Right lobe of liver (tissue), 6 donors: ENCODE data around the gene BRICD5. TPM values are rescaled to one million over a fixed set of nuclear protein-coding genes. Genes with fewer than 3 reads are reported as not detected.
"Not testable (repeated sequence)": the region's sequence is repeated elsewhere in the genome, so short reads cannot be mapped to it uniquely, and the experiment has no call there.

Experiments used
- ATAC-seq, 4 donors: fragments of 200-7000 bp; cut with Tn5 transposase; one replicate each; pipeline ENCODE4 v1.9.1; 2020; ENCODE audit warnings: mild to moderate bottlenecking in 4 of 4, moderate library complexity in 4 of 4
- DNase-seq, 3 donors: peaks; one replicate each; pipeline ENCODE4 v3.0.0-alpha.2; 2020
- H3K27ac ChIP-seq, 3 donors: fragments of 200-600 bp; one replicate each; pipeline ENCODE4 v1.8.0; 2022
- H3K27me3 ChIP-seq, 2 donors: fragments of 200-600 bp; one replicate each; pipeline ENCODE4 v1.8.0; 2022
- H3K36me3 ChIP-seq, 4 donors: fragments of 200-600 bp; sonication (generic) in 1 of 4; one replicate each; pipeline versions ENCODE4 v1.5.1 to v1.8.0; 2017 to 2022; ENCODE audit warnings: control low read depth in 1 of 4
- H3K4me1 ChIP-seq, 4 donors: fragments of 200-600 bp; sonication (generic) in 1 of 4; one replicate each; pipeline versions ENCODE4 v1.5.1 to v1.8.0; 2017 to 2022; ENCODE audit warnings: control low read depth in 1 of 4
- H3K4me3 ChIP-seq, 3 donors: fragments of 200-600 bp; one replicate each; pipeline ENCODE4 v1.8.0; 2022
- H3K9me3 ChIP-seq, 4 donors: fragments of 200-600 bp; sonication (generic) in 1 of 4; one replicate each; pipeline versions ENCODE4 v1.5.1 to v1.8.0; 2017 to 2022; ENCODE audit warnings: control low read depth in 1 of 4
- POLR2A ChIP-seq: fragments of 450-650 bp; IDR thresholded peaks from one replicate; pipeline ENCODE4 v1.6.1; 2017; ENCODE audit warnings: antibody characterized with exemption, mild to moderate bottlenecking
- WGBS: methylation state at CpG from one replicate; pipeline ENCODE4 v1.1.6; 2018; ENCODE audit warnings: low coverage, low lambda C conversion rate; ENCODE audit not compliant: insufficient coverage; ENCODE audit errors: missing lambda C conversion rate; 5-methylcytosine and 5-hydroxymethylcytosine counted together
- intact Hi-C, 2 donors: fragments of 100-400 bp; cut with DNase I; formaldehyde crosslinking; loops; one replicate each; pipeline versions ENCODE4 v1.11.2 to v1.14.1; 2022
- total RNA-seq, 6 experiments: library from RNA; depleted of rRNA in 2 of 6; stranded (reverse); fragments of >200 nt in 2 of 6; fragmentation: NEBNext Ultra II Directional in 3 of 6; extraction: Animal tissue kit (Norgen Biotek cat#: 25700) in 3 of 6; gene quantifications; one replicate each; pipeline versions ENCODE4 v1.1.0 to v1.2.4, GENCODE V29; 2016 to 2023
- TF ChIP-seq, protein P1 (sequence below), 4 donors: fragments of 200-600 bp in 3 of 4; fragments of 450-650 bp in 1 of 4; IDR thresholded peaks; one replicate each; pipeline versions ENCODE4 v1.5.1 to v1.8.0; 2016 to 2022; ENCODE audit warnings: antibody characterized with exemption in 4 of 4, mild to moderate bottlenecking in 2 of 4
- donor health status: DM: no; HTN: yes; CAD: no.
- donor health status: DM: no; HTN: no; CAD: no.
- donor health status: DM: no; HTN: no; CAD: no.
- donor health status: DM: no; HTN: yes; CAD: no.
- donor health status: DM: no; HTN: yes; CAD: no.

Gene BRICD5
- total RNA-seq, 6 experiments from 2014 or later: 0.74 to 3.7 (median 2.0) TPM

- DNase-seq (no peak), ATAC-seq (no peak)
- Histone ChIP-seq H3K27me3 (no peaks in the 10 kb centered on the region), H3K27ac (no peak overlapping the region), H3K36me3 (peaks cover 0 to 50% (median 18%) of the 10 kb centered on the region in 4 donors), H3K4me3 (no peak overlapping the region), H3K9me3 (no peaks in the 10 kb centered on the region), H3K4me1 (no peaks in the 10 kb centered on the region)
- no peak for TF ChIP-seq POLR2A
- TF ChIP-seq, protein P1, sequence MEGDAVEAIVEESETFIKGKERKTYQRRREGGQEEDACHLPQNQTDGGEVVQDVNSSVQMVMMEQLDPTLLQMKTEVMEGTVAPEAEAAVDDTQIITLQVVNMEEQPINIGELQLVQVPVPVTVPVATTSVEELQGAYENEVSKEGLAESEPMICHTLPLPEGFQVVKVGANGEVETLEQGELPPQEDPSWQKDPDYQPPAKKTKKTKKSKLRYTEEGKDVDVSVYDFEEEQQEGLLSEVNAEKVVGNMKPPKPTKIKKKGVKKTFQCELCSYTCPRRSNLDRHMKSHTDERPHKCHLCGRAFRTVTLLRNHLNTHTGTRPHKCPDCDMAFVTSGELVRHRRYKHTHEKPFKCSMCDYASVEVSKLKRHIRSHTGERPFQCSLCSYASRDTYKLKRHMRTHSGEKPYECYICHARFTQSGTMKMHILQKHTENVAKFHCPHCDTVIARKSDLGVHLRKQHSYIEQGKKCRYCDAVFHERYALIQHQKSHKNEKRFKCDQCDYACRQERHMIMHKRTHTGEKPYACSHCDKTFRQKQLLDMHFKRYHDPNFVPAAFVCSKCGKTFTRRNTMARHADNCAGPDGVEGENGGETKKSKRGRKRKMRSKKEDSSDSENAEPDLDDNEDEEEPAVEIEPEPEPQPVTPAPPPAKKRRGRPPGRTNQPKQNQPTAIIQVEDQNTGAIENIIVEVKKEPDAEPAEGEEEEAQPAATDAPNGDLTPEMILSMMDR (IDR thresholded peaks at IDR 0.05): no peak
- WGBS: no CpG with 5 or more reads among the region's 19 CpGs
- intact Hi-C loops: no loop called here
These were observed 32.4 kb upstream of the BRICD5 start for GRCh38 chr16:2243031-2243528.

GRCh38 chr16:2242598-2242997 is 31.9 kb upstream of the BRICD5 start:
- DNase-seq: no peak
- Histone ChIP-seq H3K27ac (no peak overlapping the region), H3K9me3 (no peaks in the 10 kb centered on the region), H3K27me3 (no peaks in the 10 kb centered on the region), H3K36me3 (peaks cover 0 to 50% (median 18%) of the 10 kb centered on the region in 4 donors), H3K4me1 (peaks cover 0 to 2% (median 0%) of the 10 kb centered on the region in 4 donors), H3K4me3 (no peak overlapping the region)
- TF ChIP-seq, protein P1 (IDR thresholded peaks at IDR 0.05): no peak
- TF ChIP-seq POLR2A: no peak
- no peak for ATAC-seq
- WGBS: 83% methylated on average over 6 of the region's 11 CpGs
- intact Hi-C loops: no loop called here

GRCh38 chr16:2240331-2240730 is 29.7 kb upstream of the BRICD5 start:
- H3K27ac ChIP-seq, intact Hi-C loops, ATAC-seq, H3K9me3 ChIP-seq, H3K4me3 ChIP-seq, DNase-seq, H3K27me3 ChIP-seq: not testable (repeated sequence)
- H3K36me3 ChIP-seq: peaks cover 0 to 37% (median 19%) of the 10 kb centered on the region in 4 donors
- WGBS: 86% methylated on average over 5 of the region's 9 CpGs
- H3K4me1 ChIP-seq: peaks cover 0 to 17% (median 0%) of the 10 kb centered on the region in 4 donors

DNA sequence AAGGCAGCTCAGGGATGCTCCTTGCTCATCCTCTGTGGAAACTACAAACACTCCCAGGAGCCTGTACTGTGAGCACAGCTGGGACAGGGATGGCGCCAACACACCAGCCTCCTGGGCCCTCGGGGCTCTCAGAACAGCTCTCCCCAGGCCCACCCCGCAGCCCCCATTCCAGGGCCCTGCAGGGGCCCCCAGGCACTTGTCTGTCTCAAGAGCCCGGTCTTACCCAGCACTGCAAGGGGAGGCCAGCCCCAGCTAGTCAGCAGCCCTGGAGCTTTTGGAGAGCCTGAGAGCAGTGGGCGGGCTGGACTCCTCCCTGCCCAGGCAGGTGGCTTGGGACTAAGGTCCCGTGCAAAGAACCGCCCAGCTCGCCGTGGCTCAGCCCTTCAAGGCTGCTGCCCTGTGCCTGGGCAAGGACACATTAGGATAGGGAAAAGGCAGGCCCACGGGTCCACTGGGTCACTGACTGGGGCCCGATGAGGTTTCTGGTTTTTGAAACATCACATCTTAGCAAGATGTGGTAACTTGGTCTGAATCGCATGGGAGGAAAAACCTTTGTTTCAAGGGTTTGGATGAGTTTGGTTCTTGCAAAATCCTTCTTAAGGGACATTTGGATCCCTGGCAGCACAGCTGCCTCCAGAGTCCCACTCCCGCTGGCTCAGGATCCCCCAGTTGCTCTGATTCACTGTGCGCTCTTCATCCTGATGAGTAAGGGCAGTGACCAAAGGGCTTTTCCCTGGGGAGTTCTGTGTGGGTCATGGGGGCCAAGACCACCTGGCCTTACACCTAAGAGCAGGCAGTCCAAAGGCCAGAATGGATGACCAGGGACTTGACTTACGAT is 28.4 kb upstream of the BRICD5 start:
- Histone ChIP-seq H3K36me3 (peaks cover 0 to 37% (median 17%) of the 10 kb centered on the region in 4 donors), H3K4me3 (no peak overlapping the region), H3K27ac (no peak overlapping the region), H3K4me1 (peaks cover 0 to 17% (median 0%) of the 10 kb centered on the region in 4 donors), H3K27me3 (no peaks in the 10 kb centered on the region), H3K9me3 (no peaks in the 10 kb centered on the region)
- TF ChIP-seq, protein P1 (IDR thresholded peaks at IDR 0.05): no peak
- no peak for TF ChIP-seq POLR2A
- intact Hi-C loops: no loop called here
- ATAC-seq: peak; percentile 13 to 33 (median 16)
- WGBS: 67% methylated on average over 1 of the region's 15 CpGs
- DNase-seq: no peak

DNA sequence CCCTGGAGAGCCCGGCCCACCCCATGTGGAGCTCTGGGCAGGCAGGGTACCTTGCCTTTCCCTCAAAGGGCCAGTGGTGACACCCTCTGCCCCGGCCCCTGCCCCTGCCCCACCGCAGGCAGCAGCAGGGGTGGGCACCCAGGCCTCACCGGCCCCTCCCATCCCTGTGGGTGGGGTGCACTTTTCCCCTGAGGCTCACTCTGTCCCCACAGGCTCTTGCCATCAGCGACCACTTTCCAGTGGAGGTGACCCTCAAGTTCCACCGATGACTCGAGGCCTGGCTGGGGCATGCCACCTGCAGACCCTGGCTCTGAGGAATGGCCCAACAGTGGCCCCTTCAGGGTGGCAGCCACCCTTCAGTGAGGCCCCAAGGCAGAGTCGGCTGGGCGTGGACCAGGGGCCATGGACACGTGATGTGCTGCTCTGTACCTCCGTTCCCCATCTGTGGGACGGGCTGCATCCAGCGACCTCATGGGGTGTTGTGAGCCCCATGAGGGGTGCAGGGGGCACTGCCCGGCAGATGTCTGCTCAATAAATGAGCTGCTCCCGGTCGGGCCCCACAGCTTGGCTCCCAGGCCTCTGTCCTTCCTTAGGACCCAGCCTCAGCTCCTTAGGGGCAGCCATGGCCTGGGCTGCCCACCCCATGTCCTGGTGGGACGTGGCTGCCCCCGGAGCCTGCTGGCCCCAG is 27.6 kb upstream of the BRICD5 start:
- peak; percentile 6 to 22 (median 10) for ATAC-seq
- peaks cover 0 to 35% (median 13%) of the 10 kb centered on the region in 4 donors for H3K36me3 ChIP-seq
- 52% methylated on average over 5 of the region's 18 CpGs for WGBS

More for the DNA sequence above, 27.6 kb upstream of the BRICD5 start:
- Histone ChIP-seq H3K27me3 (no peaks in the 10 kb centered on the region), H3K9me3 (no peaks in the 10 kb centered on the region), H3K27ac (no peak overlapping the region), H3K4me1 (peaks cover 0 to 17% (median 0%) of the 10 kb centered on the region in 4 donors), H3K4me3 (no peak overlapping the region)
- no peak for TF ChIP-seq POLR2A
- intact Hi-C loops: no loop called here
- DNase-seq: no peak
